ENCODE data around the gene RNU4-1.

GRCh38 chr12:120262852-120263747, 29.9 kb downstream of the RNU4-1 start:
- TF ChIP-seq CTCF (IDR thresholded peaks at IDR 0.05) (no peak), POLR2A (IDR thresholded peaks at IDR 0.05) (no peak)

All from body of pancreas (tissue), 4 donors.